Measurements from ENCODE around the gene LIPM. TPM values are rescaled to one million over a fixed set of nuclear protein-coding genes. Genes with fewer than 3 reads are reported as not detected.
A peak's percentile ranks its signal among the peaks of the same experiment; 100 is the strongest.

The LIPM gene
- total RNA-seq, 2 experiments from 2014 or later: not detected

DNA sequence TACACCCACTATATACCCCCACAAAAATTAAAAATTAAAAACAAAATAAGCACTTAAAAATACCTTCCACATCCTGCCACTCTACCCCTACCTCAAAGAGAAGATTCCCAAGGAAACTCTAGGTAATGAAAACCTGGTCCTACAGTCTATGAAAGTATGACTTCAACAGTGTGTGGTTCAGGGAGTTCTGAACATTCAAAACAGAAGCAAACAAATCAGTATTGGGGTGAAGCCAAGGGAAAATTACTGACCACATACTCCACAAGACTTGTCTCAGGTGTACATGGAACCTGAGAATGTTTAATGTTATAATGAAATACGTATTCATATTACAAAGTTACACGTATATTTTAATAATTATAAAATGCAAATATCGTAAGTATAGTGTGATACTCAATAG, 20.3 kb upstream of the LIPM start:
- ChIA-PET POLR2A (no interaction called here), CTCF (no interaction called here)
- Mint-ChIP-seq H3K9me3 (ENCODE audit: insufficient read depth) (no peaks in the 10 kb centered on the region), H3K27ac (no peak overlapping the region), H3K36me3 (ENCODE audit: low read depth) (no peaks in the 10 kb centered on the region), H3K27me3 (ENCODE audit: low read depth) (peaks cover 7% of the 10 kb centered on the region), H3K4me3 (no peak overlapping the region), H3K4me1 (ENCODE audit: low read depth) (peaks cover 6% of the 10 kb centered on the region)
- no peak for ATAC-seq
- no peak for DNase-seq

DNA sequence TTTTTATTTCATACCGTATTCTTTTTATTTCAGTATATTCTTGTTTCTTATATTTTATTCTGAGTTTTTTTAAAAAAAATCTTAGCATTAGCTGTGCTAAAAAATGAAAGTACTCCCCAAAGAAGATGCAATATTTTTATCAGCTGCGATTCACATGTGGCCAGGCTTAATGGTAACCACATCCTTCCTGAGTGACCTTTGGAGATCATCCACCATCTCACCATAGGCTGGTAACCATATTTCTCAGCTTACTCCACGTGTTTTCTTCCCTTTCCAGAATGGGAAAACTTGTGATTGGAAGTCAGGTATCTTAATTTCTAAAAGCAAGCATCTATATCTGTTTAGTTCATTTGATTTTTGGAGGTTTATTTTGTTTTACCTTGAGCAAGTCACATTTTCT, 18.8 kb upstream of the LIPM start:
- ATAC-seq: no peak
- H3K4me1 Mint-ChIP-seq (ENCODE audit: low read depth): peaks cover 6% of the 10 kb centered on the region
- no peak overlapping the region for H3K27ac Mint-ChIP-seq
- no peaks in the 10 kb centered on the region for H3K9me3 Mint-ChIP-seq (ENCODE audit: insufficient read depth)
- CTCF ChIA-PET: no interaction called here
- POLR2A ChIA-PET: no interaction called here
- H3K36me3 Mint-ChIP-seq (ENCODE audit: low read depth): no peaks in the 10 kb centered on the region
- no peak overlapping the region for H3K4me3 Mint-ChIP-seq
- peaks cover 3% of the 10 kb centered on the region for H3K27me3 Mint-ChIP-seq (ENCODE audit: low read depth)
- DNase-seq: no peak

DNA sequence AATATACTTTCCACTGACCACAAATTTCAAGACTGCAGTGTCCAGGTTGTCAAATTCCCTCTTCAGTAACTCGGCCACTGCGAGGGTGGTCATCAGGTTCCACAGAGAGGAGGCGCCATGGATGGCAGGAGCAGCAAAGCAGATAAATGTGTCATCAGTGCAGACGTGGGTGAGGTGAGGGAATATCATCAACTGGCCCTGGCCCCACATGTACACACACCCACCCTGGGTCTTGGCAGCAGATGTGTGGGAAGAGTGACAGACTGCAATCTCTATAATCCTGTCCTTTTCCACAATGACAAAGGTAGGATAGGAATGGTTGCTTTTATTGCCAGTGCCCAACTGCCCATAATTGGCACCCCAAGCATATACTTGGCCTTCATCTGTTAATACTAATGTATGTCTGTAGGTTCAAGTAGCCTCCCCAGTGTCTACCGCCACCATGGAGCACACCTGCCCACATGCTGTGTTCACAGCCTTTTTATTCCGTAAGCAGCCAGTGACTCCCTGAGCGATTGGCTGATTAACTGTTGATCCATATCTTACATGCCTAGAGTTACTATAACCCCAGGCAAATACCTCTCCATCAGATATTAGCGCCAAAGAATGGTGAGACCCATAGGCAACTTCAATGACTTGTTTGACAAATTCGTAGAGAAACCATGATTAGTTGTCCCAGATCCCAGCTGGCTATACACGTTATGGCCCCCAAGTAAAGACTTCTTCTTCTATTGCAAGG, 16.3 kb upstream of the LIPM start:
- POLR2A ChIA-PET: no interaction called here
- H3K27ac Mint-ChIP-seq: no peak overlapping the region
- no peak for DNase-seq
- H3K27me3 Mint-ChIP-seq (ENCODE audit: low read depth): peaks cover 3% of the 10 kb centered on the region
- H3K4me1 Mint-ChIP-seq (ENCODE audit: low read depth): peaks cover 6% of the 10 kb centered on the region
- H3K4me3 Mint-ChIP-seq: no peak overlapping the region
- H3K36me3 Mint-ChIP-seq (ENCODE audit: low read depth): no peaks in the 10 kb centered on the region
- no peak for ATAC-seq
- H3K9me3 Mint-ChIP-seq (ENCODE audit: insufficient read depth): no peaks in the 10 kb centered on the region
- CTCF ChIA-PET: no interaction called here

DNA sequence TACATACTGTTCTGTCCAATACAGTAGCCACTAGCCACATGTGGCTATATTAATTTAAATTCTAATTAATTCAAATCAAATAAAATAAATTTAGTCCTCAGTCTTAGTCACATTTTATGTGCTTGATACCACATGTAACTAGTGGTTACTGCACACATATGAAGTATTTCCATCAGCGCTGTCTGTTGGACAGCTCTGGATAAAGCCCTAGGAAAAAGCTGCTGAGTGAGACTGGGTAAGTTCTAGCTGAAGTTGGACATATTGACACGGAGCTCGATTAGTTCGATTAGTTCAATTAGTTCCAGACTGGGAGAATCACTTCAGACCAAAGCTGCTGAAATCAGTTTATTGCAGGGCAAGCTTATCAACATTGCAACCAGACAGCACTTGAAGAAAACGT, 15.1 kb upstream of the LIPM start:
- ChIA-PET POLR2A (no interaction called here), CTCF (interaction anchor here (0.8 to 0.9 kb wide), 2 partner anchors 23 to 27 kb away, joined by 3 read pairs; partner anchors contain the start of gene LIPN)
- Mint-ChIP-seq H3K36me3 (ENCODE audit: low read depth) (no peaks in the 10 kb centered on the region), H3K4me1 (ENCODE audit: low read depth) (peaks cover 15% of the 10 kb centered on the region), H3K9me3 (ENCODE audit: insufficient read depth) (no peaks in the 10 kb centered on the region), H3K27ac (no peak overlapping the region), H3K27me3 (ENCODE audit: low read depth) (peaks cover 3% of the 10 kb centered on the region), H3K4me3 (no peak overlapping the region)
- no peak for ATAC-seq
- no peak for DNase-seq

DNA sequence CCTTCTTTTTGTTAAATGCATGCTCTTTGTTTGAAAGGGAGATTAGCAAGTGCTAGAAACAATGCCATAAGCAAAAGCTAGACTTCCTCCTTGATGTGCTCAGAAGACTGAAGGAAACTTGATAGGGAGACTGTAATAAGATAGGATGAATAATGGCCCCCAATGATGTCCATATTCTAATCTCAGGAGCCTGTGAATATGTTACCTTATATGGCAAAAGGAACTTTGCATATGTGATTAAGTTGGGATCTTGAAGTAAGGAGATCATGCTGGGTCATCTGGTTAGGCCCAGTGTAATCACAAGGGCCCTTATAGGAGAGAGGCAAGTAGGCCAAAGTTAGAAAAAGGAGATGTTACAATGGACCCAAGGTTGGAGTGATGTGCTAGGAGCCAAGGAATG, 13.6 kb upstream of the LIPM start:
- Mint-ChIP-seq H3K9me3 (ENCODE audit: insufficient read depth) (no peaks in the 10 kb centered on the region), H3K27me3 (ENCODE audit: low read depth) (no peaks in the 10 kb centered on the region), H3K36me3 (ENCODE audit: low read depth) (no peaks in the 10 kb centered on the region), H3K4me1 (ENCODE audit: low read depth) (peaks cover 25% of the 10 kb centered on the region), H3K4me3 (no peak overlapping the region), H3K27ac (no peak overlapping the region)
- ChIA-PET POLR2A (no interaction called here), CTCF (interaction anchor here (1.0 kb wide), 1 partner anchor 60 kb away, joined by 5 read pairs; no protein-coding TSS in a partner anchor)
- DNase-seq: no peak
- no peak for ATAC-seq

DNA sequence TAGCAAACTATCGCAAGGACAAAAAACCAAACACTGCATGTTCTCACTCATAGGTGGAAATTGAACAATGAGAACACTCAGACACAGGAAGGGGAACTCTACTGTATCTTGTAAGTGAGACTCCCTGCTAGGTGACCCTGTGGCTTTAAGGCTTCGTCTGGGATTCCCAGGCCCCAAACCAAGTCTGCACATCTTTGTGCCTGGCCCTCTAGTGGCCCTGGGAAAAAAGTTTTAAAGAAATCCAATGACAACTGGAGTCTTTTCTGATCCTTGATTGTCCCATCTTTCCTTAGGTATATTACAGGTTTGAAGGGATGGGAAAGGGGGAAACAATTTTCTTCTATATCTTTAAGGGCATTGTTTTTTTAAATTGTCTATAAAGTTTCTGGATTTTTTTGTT, 10.6 kb upstream of the LIPM start:
- ChIA-PET CTCF (no interaction called here), POLR2A (no interaction called here)
- Mint-ChIP-seq H3K4me1 (ENCODE audit: low read depth) (peaks cover 31% of the 10 kb centered on the region), H3K9me3 (ENCODE audit: insufficient read depth) (no peaks in the 10 kb centered on the region), H3K27me3 (ENCODE audit: low read depth) (peaks cover 3% of the 10 kb centered on the region), H3K36me3 (ENCODE audit: low read depth) (no peaks in the 10 kb centered on the region), H3K27ac (no peak overlapping the region), H3K4me3 (no peak overlapping the region)
- ATAC-seq (no peak), DNase-seq (no peak)

DNA sequence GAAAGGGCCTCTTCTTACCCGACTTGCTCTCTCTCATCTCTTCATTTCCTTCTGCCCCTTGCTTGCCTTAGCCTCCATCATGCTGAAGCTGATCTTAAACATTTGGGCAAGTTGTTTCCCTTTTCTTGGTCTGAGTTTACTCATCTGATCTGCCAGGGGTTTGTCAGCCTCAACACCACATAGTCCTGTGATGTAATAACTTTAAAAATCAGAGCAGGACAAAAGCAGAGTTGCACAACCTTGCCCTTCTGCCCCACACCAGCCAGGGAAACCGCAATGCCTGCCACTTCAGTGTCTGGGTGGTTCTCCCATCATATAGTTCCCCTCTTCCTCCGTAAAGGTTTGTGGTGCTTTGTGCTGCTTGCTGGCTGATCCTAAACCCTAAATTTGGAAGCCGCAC, 9.9 kb upstream of the LIPM start:
- H3K9me3 Mint-ChIP-seq (ENCODE audit: insufficient read depth): no peaks in the 10 kb centered on the region
- POLR2A ChIA-PET: no interaction called here
- peaks cover 8% of the 10 kb centered on the region for H3K27me3 Mint-ChIP-seq (ENCODE audit: low read depth)
- H3K4me3 Mint-ChIP-seq: no peak overlapping the region
- H3K36me3 Mint-ChIP-seq (ENCODE audit: low read depth): no peaks in the 10 kb centered on the region
- H3K27ac Mint-ChIP-seq: no peak overlapping the region
- peaks cover 31% of the 10 kb centered on the region for H3K4me1 Mint-ChIP-seq (ENCODE audit: low read depth)
- DNase-seq: no peak
- CTCF ChIA-PET: no interaction called here
- no peak for ATAC-seq

DNA sequence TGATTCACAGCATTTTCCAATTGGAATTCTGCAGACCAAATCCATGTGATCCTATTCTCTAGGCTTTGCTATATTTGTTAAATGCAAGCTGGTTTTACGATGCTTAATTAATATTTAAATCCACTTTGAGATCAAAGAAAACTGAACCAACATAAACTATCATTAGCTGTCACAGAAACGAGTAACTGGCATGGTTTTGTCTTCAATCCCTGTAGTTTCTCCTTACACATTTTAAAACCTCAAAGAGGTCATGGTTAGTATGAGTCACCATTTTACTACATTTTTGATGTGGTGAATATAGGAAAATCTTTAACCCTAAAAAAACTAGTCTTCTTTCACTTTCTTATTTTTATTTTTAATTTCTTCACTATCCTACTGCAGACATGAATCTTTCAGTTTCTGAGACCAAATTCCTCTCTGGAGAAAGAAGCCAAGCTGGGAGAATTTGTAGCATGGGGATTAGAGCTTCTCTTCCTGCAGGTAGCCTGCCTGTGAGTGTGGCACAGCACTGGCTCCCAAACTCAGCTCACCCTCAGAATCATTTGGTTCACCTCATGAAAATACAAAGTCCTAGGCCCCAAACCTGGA, 8.7 kb upstream of the LIPM start:
- no peaks in the 10 kb centered on the region for H3K36me3 Mint-ChIP-seq (ENCODE audit: low read depth)
- H3K27ac Mint-ChIP-seq: no peak overlapping the region
- peak; percentile 76 for ATAC-seq
- H3K4me3 Mint-ChIP-seq: peak overlapping the region; percentile 1
- ChIA-PET CTCF (interaction anchor here (0.9 to 1.7 kb wide), 4 partner anchors 41 to 228 kb away, joined by 3 to 9 read pairs (median 3); no protein-coding TSS in a partner anchor), POLR2A (no interaction called here)
- no peaks in the 10 kb centered on the region for H3K9me3 Mint-ChIP-seq (ENCODE audit: insufficient read depth)
- peaks cover 31% of the 10 kb centered on the region for H3K4me1 Mint-ChIP-seq (ENCODE audit: low read depth)
- DNase-seq: no peak
- peaks cover 15% of the 10 kb centered on the region for H3K27me3 Mint-ChIP-seq (ENCODE audit: low read depth)

DNA sequence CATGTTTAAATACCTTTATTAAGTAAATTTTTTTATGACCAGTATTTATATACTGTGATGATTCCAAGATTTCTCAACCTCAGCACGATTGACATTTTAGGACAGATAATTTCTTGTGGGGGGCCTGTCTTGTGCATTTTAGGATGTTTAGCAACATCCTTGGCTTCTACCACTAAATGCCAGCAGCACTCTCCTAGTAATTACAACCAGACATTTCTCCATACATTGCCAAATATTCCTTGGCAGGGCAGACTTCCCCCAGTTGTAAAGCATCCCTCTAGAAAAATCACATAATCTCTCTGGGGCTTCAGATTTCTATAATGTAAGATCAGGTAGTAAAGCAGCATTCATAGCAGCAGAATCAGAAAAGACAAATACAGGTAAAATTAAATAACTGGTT, 7.8 kb upstream of the LIPM start:
- Mint-ChIP-seq H3K27ac (no peak overlapping the region), H3K4me3 (no peak overlapping the region), H3K9me3 (ENCODE audit: insufficient read depth) (no peaks in the 10 kb centered on the region), H3K36me3 (ENCODE audit: low read depth) (no peaks in the 10 kb centered on the region), H3K4me1 (ENCODE audit: low read depth) (peaks cover 31% of the 10 kb centered on the region), H3K27me3 (ENCODE audit: low read depth) (peaks cover 15% of the 10 kb centered on the region)
- ChIA-PET POLR2A (no interaction called here), CTCF (interaction anchor here (1.0 to 1.7 kb wide), 2 partner anchors 40 to 67 kb away, joined by 3 to 9 read pairs; no protein-coding TSS in a partner anchor)
- no peak for ATAC-seq
- DNase-seq: no peak

DNA sequence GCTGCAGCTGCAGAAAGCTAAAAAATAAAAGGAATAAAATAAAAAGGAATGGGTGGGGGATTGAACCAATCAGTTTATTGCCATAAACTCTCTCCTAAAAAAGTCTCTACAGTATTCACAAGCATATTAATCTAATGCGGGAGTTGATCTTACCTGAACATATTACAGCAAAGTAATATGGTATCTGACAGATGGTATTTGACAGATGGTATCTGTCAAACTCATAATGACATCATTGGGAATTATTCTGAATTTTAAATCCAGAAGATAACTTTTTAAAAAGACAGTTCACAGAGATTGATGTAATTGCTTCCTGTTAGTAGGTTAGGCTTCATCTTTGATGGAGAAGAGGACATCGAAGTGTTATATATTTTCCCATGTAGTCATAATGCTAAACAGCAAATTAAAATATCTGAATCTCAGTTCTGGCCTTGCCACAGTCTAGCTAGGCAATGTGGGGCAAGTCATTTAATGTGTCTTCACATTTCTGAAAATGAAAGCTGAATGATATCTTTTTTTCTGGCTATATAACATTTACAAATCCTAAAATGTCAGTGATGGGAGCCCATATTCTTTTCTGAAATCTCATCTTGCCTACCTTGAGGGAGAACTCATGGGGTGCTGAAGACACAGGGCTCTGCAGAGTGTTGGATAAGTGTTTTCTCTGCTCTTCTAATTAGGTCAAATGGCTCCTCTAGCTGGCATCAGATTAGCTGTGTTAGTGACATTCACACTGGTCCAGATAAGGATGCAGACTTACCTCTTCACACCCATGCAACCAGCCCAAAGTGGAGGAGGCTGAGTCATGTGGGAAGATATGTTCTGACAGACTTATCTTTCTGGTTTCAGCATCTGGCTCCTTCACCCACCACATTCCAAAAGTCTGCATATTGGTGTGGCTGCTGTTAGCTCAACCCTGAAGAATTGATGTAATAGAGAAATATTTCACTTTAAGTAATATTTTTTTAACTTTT, 2.1 kb upstream of the LIPM start:
- H3K9me3 Mint-ChIP-seq (ENCODE audit: insufficient read depth): no peaks in the 10 kb centered on the region
- DNase-seq: no peak
- H3K4me3 Mint-ChIP-seq: no peak overlapping the region
- H3K27ac Mint-ChIP-seq: no peak overlapping the region
- POLR2A ChIA-PET: interaction anchor here (0.7 kb wide), 1 partner anchor 32 kb away, joined by 3 read pairs; no protein-coding TSS in a partner anchor
- no peak for ATAC-seq
- peaks cover 19% of the 10 kb centered on the region for H3K27me3 Mint-ChIP-seq (ENCODE audit: low read depth)
- CTCF ChIA-PET: interaction anchor here (1.0 to 3.5 kb wide), 3 partner anchors 10 to 235 kb away, joined by 3 to 17 read pairs (median 3); no protein-coding TSS in a partner anchor
- H3K36me3 Mint-ChIP-seq (ENCODE audit: low read depth): no peaks in the 10 kb centered on the region
- peaks cover 3% of the 10 kb centered on the region for H3K4me1 Mint-ChIP-seq (ENCODE audit: low read depth)

DNA sequence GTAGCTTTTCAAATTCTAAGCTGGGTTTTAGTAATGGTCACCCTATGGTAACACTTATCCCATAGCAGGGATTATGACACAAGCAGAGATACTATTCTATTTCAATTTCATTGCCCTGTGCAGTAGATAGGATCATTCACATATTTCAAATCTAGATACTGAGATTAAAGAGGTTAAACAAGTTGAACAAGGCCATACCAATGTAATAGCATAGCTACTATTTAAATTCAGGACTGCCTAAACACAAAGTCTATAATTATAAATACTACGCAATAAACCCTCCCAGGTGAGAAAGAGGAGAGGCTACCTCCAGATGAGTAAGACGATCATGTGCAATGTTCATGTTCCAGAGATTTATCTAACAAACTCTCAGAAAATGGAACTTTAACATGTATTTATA, 1.1 kb downstream of the LIPM start:
- H3K4me1 Mint-ChIP-seq (ENCODE audit: low read depth): peaks cover 3% of the 10 kb centered on the region
- H3K36me3 Mint-ChIP-seq (ENCODE audit: low read depth): no peaks in the 10 kb centered on the region
- DNase-seq: no peak
- H3K27ac Mint-ChIP-seq: no peak overlapping the region
- no peak overlapping the region for H3K4me3 Mint-ChIP-seq
- ChIA-PET CTCF (interaction anchor here (0.6 to 1.7 kb wide), 5 partner anchors 32 to 238 kb away, joined by 3 to 10 read pairs (median 3); no protein-coding TSS in a partner anchor), POLR2A (interaction anchor here (0.6 kb wide), 1 partner anchor 60 kb away, joined by 3 read pairs; no protein-coding TSS in a partner anchor)
- no peaks in the 10 kb centered on the region for H3K9me3 Mint-ChIP-seq (ENCODE audit: insufficient read depth)
- ATAC-seq: no peak
- H3K27me3 Mint-ChIP-seq (ENCODE audit: low read depth): peaks cover 4% of the 10 kb centered on the region

Measured in activated CD8-positive, alpha-beta T cell treated with anti-CD3 and anti-CD28 coated beads, Interleukin-2, amount 10 ng/mL, durations not matched to agents 7 days and 5 days (primary cell).